Stimulated activated CD4-positive, alpha-beta T cell treated with anti-CD3 and anti-CD28 coated beads, Interleukin-15, amount 100 ng/mL, for 24 hours (primary cell): ENCODE data around the gene CDC5L.
"Not testable (repeated sequence)": the region's sequence is repeated elsewhere in the genome, so short reads cannot be mapped to it uniquely, and the experiment has no call there.

Experiments used
- DNase-seq: peaks from one replicate; pipeline ENCODE4 v3.0.0-alpha.2; 2020

Gene CDC5L

DNA sequence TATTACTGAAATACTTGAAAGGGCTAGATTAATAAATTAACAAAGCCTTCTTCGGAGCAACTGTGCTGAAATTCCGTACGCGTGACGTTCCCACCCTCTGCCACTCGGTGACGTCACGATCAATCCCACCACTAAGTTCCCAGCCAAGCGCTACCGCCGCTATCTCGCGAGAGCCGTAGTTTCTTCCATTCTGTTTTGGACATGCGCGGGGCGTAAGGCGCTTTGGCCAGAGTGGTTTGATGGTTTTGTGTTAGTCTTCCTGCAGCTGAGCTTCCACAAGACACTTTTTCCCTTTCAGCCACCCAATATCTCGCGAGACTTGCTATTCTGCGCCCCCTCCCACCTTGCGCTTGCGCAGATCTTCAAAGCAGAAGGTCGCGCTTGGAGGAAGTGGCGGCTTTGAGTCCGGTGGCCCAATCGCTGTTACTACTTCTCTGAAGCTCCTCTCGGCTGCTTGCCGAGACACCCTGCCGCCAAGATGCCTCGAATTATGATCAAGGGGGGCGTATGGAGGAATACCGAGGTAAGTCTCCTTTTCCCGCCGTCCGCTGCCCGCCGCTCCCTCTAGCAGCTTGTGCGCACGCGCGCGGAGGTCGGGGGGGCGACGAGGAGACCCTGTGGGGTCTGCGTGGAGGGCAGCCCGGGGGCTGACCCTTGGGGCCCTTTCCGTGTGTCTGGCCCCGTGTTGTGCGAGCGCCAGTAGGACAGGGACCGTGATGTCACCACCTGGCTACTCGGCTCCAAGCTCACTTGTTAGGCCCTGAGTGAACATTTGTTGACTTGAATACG is at the start of gene CDC5L:
TSS of gene CDC5L (plus strand) at position 361 of the 789 bp plus-strand sequence. CDS start at position 479, 118 bp downstream.
- peak; percentile 96 for DNase-seq

DNA sequence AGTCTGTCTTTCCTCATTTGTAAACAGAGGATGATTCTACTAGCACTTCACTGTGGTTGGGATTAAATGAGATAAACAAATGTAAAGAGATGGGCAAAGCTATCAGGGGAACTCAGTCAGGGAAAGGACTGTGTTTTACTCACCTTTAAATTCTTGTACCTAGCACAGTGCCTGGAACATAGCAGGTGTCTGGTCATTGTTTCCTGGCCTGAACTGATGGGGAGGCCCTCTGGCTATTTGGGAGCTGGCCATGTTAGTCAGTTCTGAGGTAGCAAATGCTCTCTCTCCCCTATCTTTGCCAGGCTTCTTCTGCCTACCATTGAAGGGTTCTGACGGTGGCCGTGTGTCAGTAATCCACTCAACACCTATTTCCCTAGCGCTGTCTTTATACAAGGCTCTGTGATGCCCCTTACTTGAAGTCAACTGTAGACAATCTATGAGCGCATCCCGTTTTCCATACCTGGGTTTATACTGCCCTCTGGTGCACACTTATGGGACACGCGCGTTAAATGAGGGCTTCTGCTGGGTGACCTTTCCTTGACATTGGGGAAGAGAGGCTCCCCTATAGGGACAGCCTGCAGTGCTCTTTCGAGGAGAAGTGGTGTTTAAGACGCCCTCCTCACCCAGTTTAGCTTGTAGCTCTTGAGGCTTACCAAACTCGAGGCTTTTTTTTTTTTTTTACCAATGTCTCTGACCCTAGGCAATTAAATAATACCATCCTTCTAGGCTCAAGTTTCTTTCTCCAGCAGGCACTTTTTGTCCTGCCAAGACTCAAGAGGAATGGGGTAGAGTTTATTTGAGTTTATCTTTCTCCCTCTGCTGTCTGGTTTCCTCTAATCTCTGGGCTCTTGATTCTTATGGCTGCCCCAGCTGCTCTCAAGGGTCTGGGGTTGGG is 49.0 kb upstream of the CDC5L start:
- DNase-seq, result peak; percentile 72

DNA sequence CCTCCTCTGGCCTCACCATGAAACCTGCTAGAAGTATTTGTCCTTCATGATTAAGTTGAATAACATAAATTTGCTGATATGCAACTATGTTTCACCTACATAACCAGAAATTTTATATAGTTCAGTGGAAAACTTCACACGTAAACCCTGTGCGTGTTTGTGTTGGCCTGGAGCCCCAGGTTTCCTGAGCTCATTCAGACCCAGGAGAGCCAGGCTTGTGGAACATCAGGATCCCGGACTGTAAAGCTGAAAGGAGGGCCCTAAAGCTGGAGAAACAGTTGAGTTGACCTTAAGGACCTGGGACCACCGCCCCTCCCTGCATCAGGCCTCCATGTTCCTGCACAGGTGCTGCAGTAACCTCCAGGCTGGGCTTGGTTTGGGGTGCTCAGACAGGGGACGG is 48.2 kb upstream of the CDC5L start:
- no peak for DNase-seq

DNA sequence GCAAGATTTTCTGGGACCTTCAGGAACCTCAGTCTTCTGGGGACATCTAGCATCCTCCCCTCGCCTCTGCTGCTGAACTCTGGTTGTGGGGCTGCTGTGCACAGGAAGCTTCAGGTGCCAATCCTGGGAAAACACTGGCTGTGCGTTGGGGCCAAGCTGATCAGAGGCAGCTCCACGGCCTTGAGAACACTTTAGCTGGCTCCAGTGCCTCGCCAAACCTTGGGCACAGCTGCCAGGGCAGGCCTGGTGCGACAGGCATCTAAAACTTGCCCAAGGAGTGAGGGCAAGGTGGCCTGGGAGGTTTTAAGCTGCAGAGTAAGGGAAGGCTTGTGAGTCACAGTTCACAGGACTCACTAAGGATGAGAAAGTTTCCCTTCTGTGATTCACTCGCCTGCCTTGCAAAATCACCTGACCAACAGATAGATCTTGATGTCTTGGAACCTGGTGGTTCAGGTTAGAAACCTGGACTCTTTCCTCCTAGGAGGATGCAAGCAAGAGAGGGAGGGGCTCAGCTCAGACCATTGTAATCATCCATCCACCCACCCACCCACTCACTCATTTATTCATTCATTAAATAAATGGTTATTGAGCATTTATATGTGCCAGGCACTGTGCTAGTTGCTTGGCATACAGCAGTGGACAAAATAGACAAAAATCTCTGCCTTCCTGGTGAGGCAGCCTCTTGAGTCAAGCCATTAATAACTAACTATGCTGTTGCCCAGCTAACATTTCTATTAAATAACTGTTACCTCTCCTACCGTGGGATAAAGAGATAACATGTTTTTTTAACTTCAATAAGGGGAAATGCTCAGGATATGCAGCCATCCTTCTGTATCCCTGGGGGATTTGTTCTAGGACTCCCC is 47.5 kb upstream of the CDC5L start:
- DNase-seq, result peak; percentile 19

DNA sequence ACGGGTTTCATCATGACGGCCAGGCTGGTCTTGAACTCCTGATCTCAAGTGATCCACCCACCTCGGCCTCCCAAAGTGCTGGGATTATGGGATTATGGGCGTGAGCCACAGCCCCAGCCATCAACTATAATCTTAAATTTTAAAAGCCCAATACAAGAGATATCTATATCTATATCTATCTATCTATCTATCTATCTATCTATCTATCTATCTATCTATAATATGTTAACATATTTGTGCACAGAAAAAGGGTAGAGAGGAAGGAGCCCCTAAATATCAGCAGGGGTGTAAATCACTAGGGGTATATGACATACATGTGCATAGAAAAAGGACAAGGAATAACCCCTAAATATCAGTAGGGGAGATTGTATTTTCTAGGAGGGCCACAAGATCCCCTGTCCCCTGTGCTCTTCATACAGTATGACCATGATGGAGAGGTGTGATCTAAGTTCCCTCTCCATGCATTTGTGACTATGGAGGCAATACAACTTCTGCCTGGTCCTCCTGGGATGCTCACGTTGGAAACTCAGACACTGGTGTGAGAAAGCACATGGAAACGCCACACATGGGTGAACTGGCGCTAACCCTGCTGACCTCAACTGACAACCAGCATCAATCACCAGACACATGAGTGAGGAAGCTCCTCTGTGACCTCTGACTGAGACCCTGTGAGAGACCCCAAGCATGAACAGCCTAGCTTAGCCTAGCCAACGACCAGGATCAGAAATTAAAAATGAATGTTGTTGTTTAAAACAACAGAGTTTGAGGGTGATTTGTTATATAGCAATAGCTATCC is 46.2 kb upstream of the CDC5L start:
- no peak for DNase-seq

DNA sequence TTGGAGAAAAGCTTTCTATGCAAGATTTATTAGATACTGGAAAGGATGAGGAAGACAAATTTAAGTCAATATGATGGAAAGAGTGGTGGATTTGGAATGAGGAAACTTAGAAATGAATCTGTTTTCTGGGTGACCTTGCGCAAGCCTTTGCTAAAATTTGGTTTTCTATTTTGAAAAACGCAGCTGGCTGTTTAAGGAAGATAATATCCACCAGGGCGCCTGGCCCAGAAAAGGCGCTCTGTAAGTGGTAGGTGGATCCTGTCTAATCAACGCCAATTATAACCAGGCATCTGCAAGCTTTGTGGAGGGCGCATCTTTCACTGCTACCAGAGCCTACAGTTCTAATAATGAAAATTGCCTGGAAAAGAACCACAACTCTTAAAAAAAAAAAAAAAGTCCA is 45.5 kb upstream of the CDC5L start:
- no peak for DNase-seq

DNA sequence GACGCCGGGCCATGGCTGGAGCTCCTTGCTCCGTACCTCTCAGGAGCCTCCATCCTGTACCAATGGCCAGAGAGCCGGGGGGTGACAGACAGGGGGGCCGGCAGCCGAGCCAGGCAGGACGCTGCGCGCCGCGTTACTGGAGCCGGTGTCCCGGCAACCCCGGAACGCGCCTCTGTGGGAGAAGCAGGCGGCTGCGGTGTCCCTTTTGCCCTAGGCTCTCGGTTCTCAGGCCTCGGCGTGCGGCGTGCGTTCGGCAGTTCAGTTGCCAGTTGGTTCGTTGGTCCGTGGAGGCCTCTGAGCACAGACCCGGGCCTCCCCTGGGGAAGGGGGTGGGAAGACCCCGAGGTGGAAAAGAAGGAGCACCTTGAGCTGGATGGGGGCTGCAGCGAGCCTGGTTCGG is 45.0 kb upstream of the CDC5L start, which contains the start of gene SPATS1:
TSS of gene SPATS1 (plus strand) at position 162 of the 400 bp plus-strand sequence. CDS start 446 bp downstream, outside the sequence.
- peak; percentile 21 for DNase-seq

DNA sequence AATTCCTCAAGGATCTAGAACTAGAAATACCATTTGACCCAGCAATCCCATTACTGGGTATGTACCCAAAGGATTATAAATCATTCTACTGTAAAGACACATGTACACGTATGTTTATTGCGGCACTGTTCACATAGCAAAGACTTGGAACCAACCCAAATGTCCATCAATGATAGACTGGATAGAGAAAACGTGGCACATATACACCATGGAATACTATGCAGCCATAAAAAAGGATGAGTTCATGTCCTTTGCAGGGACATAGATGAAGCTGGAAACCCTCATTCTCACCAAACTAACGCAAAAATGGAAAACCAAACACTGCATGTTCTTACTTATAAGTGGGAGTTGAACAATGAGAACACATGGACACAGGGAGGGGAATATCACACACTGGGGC is 40.7 kb upstream of the CDC5L start:
- not testable (repeated sequence) for DNase-seq

DNA sequence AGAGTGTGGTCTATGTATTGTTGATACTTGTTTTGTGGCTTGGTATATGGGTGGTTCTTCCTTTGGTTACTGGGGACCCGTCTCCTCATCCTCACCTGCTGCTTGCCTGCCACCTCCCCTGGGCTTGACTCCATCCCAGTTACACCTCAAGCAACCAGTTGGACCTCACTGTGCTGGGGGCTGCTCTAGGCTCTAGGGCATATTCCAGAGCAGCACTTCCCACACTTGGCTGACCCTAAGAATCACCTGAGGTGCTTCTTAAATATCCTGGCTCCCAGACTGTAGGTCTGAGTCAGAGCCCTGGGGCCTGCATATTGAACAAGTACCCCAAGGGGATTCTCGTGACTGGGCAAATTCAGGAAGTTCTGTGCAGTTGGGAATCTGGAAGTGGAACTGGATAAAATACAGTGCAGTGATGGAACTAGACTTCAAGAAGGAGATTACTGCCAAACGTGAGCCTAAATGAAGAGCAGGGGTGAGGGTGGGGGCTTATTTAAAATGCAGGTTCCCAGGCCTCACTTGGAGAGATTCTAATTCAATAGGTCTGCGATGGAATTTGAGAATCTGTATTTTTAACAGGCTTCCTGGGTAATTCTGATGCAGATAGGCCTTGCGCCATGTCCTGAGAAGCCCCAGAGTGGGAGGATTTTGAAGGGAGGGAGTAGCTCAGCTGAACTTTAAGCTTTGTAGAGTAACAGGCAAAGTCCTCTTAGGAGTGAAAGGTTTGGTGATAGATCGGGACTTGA is 37.4 kb upstream of the CDC5L start:
- DNase-seq, result no peak

DNA sequence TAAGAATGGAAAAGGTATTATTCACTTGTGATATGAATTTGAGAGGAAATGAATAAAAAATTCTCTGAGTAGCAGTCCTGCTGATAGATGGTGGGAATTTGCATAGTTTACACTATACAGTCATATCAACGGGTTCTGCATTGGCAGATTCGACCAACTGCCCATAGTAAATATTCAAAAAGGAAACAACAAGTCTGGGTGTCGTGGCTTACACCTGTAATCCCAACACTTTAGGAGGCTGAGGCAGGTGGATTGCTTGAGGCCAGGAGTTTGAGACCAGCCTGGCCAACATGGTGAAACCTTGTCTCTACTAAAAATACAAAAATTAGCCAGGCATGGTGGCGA is 36.9 kb upstream of the CDC5L start:
- not testable (repeated sequence) for DNase-seq

DNA sequence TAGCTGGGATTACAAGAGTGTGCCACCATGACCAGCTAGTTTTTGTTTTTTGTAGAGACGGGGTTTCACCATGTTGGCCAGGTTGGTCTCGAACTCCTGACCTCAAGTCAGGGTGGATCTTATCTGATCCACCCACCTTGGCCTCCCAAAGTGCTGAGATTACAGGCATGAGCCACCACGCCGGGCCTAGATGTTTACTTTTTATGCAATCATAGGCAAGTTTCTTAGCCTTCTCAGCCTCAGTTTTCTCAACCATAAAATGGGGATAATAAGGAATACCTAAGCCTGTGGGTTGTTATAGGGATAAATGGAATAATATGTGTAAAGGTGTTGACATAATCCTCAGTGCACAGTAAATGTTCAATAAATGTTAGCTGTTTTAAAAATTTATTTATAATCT is 35.2 kb upstream of the CDC5L start:
- no peak for DNase-seq

DNA sequence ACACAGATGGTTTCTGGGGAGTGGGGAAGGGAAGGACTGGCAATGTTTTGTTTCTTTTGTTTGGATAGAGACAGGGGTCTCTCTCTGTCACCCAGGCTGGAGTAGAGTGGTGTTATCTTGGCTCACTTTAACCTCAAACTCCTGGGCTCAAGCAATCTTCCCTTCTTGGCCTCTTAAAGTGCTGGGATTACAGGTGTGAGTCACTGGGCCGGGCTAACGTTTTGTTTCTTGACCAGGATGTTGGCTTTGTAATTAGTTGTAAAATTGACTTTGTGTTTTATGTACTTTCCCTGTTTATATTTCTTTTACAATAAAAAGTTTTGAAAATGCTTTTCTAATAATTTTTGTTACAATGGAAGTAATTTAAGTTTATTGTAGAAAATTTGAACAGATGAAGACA is 34.2 kb upstream of the CDC5L start:
- no peak for DNase-seq

DNA sequence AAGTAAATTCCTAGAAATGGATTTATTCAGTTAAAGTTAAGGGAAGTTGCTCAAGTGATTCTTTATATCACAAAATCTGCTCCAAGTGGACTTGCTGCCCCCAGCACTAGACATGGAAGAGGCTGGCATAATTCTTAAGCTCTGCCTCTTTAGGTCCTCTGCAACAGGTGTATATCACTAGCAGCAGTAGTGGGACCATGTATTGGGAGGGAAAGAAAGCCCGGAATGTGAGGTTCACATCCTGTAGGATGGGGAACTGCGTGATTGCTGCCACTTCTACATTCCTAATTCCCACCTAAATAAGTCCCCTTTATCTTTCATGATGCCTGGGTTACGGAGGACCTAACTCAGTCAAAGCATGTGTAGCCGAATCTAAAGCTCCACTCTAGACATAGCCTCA is 31.9 kb upstream of the CDC5L start:
- DNase-seq, result no peak

DNA sequence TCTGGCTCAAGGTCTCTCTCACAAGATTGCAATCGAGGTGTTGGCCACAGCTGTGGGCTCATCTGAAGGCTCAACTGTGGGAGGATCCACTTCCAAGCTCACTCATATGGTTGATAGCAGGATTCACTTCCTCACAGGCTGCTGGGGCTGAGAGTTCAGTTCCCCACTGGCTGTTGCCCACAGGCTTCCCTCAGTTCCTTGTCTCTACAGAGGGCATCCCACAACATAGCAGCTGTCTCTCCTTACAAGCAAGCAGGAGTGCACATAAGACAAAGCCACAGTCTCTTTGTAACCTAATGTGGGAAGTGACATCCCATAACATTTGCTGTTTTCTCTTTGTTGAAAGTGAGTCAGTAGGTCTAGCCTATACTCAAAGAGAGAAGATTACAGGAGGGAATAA is 31.0 kb upstream of the CDC5L start:
- DNase-seq, result no peak

DNA sequence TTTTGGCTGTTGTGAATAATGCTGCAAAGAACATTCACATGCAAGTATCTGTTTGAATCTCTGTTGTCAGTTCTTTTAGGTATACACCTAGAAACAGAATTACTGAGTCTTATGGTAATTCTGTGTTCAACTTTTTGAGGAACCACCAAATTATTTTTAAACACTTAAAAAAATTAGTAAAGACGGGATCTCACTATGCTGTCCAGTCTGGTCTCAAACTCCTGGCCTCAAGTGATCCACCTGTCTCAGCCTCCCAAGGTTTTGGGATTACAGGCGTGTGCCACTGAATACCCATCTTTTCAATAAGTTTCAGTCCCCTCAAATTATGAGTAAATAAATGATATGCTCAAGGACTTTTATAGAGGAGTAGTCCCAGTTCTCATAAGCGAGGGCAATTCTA is 27.5 kb upstream of the CDC5L start:
- DNase-seq, result no peak

DNA sequence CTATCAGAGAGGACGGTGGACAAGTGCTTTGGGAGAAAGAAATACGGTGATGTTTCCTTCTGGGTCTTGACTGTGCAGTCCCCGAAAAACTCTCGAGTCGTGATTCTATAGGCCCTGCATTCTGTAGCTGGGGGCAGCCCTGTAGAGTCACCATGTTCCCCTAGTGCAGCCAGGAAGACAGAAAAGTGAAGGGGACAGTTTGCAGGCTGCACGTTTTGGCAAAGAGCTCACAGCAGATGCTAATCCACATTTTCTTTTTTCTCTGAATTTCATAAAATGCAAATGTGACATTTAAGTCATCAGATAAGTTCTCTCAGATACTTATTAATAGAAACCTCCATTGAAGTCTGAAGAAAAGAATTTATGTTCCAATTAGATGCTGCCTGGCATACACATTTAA is 25.6 kb upstream of the CDC5L start:
- no peak for DNase-seq

DNA sequence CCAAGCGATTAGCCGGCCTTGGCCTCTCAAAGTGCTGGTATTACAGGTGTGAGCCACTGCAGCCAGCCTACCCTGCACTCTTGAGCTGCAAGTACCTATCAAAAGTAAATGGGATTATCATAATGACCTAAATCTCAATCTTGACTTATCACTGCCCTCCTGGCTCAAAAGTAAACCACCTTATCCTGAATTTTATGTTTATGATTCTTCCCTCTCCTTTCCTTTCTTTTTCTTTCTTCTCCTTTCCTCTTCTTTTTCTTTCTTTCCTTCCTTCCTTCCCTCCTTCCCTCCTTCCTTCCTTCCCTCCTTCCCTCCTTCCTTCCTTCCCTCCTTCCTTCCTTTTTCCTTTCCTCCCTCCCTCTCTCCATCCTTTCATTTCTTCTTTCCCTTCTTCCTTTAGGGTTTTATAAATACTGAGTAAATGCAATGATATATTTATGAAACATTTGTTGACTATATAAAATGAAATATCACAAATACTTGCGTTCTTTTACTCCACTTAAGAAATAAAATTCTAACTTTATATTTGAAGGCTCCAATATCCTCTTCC is 24.1 kb upstream of the CDC5L start:
- no peak for DNase-seq

DNA sequence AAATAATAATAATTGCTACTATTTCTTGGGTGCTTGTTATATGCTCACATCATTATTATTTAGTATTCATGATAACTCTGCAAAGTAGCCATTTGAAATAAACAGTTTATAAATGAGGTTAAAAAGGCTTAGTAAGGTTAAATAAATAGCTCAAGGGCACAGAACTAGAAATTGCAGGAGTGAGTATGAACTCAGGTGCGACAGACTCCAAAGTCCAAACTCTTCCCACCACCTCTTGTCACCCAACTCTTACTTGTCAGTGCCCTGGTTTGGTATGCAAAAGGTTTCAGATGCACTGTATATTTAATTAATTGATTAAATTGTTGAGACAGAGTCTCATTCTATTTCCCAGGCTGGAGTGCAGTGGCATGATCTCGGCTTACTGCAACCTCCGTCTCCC is 20.7 kb upstream of the CDC5L start:
- DNase-seq, result no peak

DNA sequence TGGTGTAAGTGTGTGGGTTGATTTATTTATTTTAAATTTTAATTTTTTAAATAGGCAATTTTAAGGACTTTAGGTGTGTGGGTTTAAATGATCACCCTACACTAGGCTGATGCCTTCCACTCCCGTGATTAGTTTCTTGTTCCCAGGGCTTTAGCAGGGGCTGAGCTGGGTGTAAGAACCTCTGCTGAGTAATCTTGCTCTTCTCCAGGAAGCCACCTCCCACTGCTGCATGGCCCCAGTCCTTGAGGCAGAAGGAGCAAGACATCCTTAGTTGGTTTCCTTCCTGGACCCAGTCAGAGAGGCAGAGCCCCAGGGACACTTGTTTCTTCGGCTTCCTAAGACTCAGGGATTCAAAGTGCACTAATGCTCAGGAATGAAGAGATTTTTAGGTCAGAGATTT is 19.8 kb upstream of the CDC5L start:
- no peak for DNase-seq

DNA sequence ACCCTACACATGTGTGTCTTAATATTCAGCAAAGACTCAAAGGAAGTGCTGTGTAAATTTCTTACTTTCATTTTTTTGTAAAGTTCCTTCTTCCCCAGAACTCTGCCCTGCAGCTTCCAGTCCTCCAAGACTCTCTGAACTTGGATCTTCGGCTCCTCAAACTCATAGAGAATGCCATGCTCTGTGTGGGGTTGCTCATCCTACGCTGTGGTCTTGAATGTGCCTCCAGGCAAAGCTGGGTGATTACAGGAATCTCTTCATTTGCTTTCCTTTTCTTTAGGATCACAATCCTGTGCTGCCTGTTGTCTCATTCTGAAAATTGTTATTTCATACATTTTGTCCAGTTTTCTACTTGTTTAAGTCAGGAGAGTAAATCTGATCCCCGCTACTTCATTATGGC is 14.5 kb upstream of the CDC5L start:
- DNase-seq, result no peak

DNA sequence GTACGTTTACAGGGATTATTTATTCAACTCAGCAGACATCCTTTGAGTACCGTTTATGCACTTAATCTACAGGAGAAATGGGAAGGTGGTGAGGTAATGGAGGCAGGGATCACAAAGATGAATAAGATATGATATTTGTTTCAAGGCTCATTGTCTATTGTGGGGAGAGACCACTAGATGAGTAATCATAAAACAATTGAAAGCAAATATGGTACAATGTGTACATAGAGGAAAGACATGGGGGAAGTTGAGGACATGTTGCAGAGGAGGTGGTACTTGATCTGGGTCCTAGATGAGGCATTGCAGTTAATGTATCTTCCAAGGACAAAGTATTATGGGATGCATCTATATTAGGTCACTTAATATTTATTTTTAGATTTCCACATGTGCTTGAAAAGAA is 13.7 kb upstream of the CDC5L start:
- DNase-seq, result no peak
